SU-DHL-6 (cell line): ENCODE results near the gene AFAP1.

Experiments used
- EZH2phosphoT487 ChIP-seq: fragments of 200-600 bp; sonication (generic), shearing (Covaris generic); conservative IDR thresholded peaks from 2 replicates; pipeline ENCODE4 v1.6.1; 2018; ENCODE audit warnings: mild to moderate bottlenecking, antibody characterized with exemption, low read length, moderate library complexity, mixed read lengths
- TF ChIP-seq, protein P1 (sequence below): fragments of 200-600 bp; sonication (generic); IDR thresholded peaks from one replicate; pipeline ENCODE4 v1.5.1; 2017; ENCODE audit warnings: antibody characterized with exemption, mild to moderate bottlenecking, low read length, moderate library complexity; ENCODE audit not compliant: insufficient read depth, poor library complexity, severe bottlenecking

DNA sequence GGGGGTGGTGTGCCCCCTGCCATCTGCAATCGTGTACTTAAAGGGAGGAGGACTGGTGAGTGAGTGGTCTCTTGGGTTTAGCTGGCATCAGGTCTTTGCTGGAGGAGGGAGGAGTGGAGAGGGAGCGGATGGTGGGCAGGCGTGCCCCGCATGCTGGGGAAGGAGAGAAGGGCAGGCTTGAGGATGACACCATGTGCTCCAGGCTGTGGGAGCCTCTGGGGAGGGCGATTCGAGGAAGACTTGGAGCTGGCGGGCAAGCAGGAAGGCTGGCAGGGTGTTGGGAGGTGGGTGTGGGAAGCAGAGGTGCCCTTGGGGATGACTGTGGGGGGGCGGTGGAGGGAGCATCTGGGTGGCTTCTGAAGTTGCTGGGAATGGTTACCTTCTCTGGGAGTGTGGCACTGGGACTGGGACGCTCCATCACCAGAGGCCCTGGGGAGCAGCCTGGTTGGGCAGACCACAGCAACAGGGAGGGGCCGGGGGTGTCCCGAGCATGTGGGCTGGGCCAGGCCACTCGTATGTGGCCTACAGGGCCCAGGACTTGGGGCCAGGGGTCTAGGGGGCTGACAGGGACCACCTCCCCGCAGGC lies 30.8 kb upstream of the AFAP1 start:
- TF ChIP-seq, protein P1, sequence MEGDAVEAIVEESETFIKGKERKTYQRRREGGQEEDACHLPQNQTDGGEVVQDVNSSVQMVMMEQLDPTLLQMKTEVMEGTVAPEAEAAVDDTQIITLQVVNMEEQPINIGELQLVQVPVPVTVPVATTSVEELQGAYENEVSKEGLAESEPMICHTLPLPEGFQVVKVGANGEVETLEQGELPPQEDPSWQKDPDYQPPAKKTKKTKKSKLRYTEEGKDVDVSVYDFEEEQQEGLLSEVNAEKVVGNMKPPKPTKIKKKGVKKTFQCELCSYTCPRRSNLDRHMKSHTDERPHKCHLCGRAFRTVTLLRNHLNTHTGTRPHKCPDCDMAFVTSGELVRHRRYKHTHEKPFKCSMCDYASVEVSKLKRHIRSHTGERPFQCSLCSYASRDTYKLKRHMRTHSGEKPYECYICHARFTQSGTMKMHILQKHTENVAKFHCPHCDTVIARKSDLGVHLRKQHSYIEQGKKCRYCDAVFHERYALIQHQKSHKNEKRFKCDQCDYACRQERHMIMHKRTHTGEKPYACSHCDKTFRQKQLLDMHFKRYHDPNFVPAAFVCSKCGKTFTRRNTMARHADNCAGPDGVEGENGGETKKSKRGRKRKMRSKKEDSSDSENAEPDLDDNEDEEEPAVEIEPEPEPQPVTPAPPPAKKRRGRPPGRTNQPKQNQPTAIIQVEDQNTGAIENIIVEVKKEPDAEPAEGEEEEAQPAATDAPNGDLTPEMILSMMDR: no peak
- no peak for TF ChIP-seq EZH2phosphoT487
